ENCODE measurements around the gene CDCA4.
"Not testable (repeated sequence)": the region's sequence is repeated elsewhere in the genome, so short reads cannot be mapped to it uniquely, and the experiment has no call there.

The CDCA4 gene

DNA sequence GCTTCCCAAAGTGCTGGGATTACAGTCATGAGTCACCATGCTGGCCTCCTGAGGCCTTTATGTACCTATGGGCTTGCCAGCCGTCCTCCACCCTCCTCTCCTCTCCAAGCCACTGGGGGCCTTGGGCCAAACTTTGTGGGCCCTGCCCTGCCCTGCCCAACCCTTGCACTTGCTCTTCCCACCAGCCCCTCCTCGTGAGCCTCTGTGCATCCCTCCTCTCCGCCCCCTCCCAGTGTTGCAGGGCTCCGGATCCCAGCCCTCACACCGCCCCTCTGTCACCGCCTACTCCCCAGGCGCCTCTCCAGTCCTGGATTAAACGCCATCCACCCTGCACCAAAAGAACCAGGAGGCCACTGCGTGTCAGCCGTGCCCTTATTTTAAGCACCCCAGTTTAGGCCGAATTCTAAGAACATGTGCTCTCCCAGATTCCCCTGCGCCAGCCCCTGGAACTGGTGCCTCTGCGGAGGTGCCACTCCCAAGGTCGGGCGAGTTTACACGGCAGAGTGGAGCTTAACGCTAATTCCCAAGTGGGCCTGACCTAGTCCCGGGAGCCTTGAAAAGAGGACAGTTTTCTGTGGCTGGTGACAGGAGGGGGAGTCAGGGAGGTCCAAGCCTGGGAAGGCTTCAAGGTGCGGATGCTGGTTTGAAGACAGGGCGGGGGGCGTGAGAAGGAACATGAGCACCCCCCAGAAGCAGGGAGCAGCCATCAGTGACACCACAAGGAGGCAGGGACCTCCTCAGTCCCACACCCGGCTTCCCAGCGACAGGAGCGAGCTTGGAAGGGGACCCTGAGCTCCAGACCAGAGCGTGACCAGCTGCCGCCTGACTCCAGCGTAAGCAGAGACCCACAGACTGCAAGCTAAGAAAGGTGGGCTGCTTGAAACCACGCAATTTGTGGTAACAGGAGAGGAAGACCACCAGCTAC is 21.2 kb upstream of the CDCA4 start:
- TF ChIP-seq, protein P1, sequence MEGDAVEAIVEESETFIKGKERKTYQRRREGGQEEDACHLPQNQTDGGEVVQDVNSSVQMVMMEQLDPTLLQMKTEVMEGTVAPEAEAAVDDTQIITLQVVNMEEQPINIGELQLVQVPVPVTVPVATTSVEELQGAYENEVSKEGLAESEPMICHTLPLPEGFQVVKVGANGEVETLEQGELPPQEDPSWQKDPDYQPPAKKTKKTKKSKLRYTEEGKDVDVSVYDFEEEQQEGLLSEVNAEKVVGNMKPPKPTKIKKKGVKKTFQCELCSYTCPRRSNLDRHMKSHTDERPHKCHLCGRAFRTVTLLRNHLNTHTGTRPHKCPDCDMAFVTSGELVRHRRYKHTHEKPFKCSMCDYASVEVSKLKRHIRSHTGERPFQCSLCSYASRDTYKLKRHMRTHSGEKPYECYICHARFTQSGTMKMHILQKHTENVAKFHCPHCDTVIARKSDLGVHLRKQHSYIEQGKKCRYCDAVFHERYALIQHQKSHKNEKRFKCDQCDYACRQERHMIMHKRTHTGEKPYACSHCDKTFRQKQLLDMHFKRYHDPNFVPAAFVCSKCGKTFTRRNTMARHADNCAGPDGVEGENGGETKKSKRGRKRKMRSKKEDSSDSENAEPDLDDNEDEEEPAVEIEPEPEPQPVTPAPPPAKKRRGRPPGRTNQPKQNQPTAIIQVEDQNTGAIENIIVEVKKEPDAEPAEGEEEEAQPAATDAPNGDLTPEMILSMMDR (conservative IDR thresholded peaks at IDR 0.05; ENCODE audit: low read depth, low read length): no peak
- no peak overlapping the region for H3K4me3 ChIP-seq (ENCODE audit: low read length)
- DNase-seq (ENCODE audit: low read depth): no peak

DNA sequence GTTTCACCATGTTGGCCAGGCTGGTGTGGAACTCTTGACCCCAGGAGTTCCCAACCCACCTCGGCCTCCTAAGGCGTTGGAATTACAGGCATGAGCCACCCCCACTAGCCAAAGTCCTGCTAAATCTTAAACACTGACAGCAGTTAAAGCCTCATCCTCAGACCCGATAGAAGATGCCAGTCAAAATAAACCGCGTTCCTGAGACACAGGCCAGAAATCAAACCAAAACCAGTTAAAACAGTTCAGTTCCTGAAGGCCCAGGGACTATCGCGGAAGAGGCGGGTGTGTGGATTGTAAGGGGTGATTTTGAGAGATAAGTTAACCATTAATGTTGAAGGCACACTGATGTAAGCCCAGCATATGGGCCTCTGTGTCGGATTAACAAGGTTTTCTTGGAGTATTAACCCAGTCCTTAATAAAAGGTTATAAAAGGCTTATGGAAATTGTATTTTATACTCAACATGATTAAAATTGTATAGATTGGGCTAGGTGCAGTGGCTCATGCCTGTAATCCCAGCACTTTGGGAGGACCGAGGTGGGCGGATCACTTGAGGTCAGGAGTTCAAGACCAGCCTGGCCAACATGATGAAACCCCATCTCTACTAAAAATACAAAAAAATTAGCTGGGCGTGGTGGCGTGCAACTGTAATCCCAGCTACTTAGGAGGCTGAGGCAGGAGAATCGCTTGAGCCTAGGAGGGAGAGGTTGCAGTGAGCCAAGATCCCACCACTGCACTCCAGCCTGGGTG is 18.7 kb upstream of the CDCA4 start:
- DNase-seq (ENCODE audit: low read depth): no peak

DNA sequence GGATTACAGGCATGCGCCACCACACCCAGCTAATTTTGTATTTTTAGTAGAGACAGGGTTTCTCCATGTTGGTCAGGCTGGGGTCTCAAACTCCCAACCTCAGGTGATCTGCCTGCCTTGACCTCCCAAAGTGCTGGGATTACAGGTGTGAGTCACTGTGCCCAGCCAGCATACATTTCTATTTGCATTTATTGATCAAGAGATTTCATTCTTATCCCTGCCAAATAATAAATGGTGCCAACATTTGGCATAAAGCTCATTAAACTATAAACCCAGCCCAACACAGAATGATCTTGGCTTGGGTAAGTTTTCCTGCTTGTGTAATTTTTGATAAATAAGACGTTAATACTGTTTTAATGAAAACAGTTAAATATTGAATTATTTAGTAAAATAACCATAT is 14.7 kb upstream of the CDCA4 start:
- H3K4me3 ChIP-seq (ENCODE audit: low read length); DNase-seq (ENCODE audit: low read depth): not testable (repeated sequence)

More for the DNA sequence above, 18.7 kb upstream of the CDCA4 start:
- H3K4me3 ChIP-seq (ENCODE audit: low read length): no peak overlapping the region
- TF ChIP-seq, protein P1 (conservative IDR thresholded peaks at IDR 0.05; ENCODE audit: low read depth, low read length): no peak

DNA sequence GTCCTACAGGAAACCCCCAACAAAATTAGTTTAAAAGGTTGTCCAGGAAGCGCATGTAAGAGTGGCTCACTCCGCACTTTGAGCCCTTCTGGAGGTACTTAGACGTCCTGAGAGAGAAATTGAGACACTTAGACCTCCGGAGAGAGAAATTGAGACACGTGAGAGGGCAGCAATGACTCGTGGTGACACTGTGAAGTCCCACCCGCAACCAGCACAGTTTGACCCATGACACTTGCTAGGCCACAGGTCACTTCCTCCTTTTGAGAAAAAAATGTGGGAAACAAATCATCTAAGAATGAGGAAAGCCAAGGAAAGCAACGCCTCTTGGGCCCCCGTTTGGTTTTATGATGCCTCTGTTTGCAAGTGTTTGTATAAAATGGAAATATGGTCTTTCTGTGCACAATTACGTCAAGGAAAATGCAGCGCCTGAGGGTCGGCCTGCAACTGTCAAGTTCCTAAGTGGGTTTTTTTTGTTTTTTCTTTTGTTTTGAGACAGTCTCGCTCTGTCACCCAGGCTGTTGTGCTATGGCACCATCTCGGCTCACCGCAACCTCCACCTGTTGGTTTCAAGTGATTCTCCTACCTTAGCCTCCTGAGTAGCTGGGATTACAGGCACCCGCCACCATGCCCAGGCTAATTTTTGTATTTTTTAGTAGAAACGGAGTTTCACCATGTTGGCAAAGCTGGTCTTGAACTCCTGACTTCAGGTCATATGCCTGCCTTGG is 13.6 kb upstream of the CDCA4 start:
- no peak for DNase-seq (ENCODE audit: low read depth)
- TF ChIP-seq, protein P1 (conservative IDR thresholded peaks at IDR 0.05; ENCODE audit: low read depth, low read length): no peak
- peak overlapping the region; percentile 11 for H3K4me3 ChIP-seq (ENCODE audit: low read length)

DNA sequence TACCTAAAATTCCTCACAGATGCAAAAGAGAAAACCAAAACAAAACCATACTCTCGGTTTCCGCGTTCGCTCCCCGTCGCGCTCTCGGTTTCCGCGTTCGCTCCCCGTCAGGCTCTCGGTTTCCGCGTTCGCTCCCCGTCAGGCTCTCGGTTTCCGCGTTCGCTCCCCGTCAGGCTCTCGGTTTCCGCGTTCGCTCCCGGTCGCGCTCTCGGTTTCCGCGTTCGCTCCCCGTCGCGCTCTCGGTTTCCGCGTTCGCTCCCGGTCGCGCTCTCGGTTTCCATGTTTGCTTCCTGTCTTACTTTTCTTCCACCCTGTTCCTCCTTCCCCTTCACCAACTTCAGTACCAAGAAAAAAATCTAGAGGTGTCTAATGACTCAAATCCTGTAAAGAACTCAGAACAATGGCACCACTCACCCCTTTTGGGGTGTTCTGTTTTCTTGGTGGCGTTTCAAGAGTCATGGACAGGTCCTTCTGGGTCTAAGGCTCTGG is 12.6 kb upstream of the CDCA4 start:
- DNase-seq (ENCODE audit: low read depth): not testable (repeated sequence)
- peak overlapping the region; percentile 59 for H3K4me3 ChIP-seq (ENCODE audit: low read length)

DNA sequence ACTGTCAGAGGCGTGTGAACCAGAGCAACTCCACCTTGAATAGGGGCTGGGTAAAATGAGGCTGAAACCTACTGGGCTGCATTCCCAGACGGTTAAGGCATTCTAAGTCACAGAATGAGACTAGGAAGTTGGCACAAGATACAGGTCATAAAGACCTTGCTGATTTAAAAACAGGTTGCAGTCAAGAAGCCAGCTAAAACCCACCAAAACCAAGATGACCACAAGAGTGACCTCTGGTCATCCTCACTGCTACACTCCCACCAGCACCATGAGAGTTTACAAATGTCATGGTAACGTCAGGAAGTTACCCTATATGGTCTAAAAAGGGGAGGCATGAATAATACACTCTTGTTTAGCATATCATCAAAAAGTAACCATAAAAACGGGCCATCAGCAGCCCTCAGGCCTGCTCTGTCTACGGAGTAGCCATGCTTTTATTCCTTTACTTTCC is 11.6 kb upstream of the CDCA4 start:
- DNase-seq (ENCODE audit: low read depth): peak; percentile 68
- H3K4me3 ChIP-seq (ENCODE audit: low read length): peak overlapping the region; percentile 59

DNA sequence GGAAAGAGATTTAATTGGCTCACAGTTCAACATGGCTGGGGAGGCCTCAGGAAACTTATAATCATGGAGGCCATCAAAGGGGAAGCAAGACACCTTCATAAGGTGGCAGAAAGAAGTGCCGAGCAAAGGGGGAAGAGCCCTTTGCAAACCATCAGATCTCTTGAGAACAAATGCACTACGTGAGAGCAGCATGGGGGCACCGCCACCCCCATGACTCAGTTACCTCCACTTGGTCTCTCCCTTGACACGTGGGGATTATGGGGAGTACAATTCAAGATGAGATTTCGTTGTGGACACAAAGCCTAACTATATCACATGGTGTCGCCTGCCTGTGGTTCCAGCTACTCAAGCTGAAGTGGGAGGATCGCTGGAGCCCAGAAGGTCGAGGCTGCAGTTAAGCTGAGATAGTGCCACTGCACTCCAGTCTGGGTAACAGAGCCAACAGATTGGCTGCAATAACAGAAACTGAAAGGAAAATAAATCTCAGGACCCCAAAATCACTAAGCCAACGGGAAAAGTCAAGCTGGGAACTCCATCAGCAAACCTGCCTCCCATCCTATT is 10.0 kb upstream of the CDCA4 start:
- DNase-seq (ENCODE audit: low read depth): no peak
- TF ChIP-seq, protein P1 (conservative IDR thresholded peaks at IDR 0.05; ENCODE audit: low read depth, low read length): no peak
- no peak overlapping the region for H3K4me3 ChIP-seq (ENCODE audit: low read length)

DNA sequence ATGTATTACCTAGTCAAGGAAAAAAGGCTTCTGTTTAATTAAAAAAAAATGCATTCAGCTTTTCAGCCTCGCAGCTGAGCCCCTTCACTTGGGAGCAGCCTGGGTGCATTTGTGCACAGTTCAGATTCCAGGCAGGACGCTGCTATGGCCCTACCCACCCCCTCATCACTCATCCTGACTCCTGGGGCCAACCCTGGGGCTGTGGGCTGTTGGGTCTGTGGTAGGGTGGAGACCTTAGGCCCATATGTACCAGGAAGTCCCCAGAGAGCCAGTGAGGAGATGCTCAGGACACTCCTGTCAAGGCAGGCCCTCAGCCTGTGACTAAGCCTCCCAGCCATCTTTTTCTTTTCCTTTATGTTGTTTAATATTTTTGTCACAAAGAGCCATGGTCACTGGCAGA is 9.3 kb upstream of the CDCA4 start:
- no peak for DNase-seq (ENCODE audit: low read depth)
- H3K4me3 ChIP-seq (ENCODE audit: low read length): no peak overlapping the region
- TF ChIP-seq, protein P1 (conservative IDR thresholded peaks at IDR 0.05; ENCODE audit: low read depth, low read length): no peak

Measured in retinal pigment epithelial cell (primary cell).